Liver (tissue), 9 donors: ENCODE measurements around the gene CPT1B. TPM values are rescaled to one million over a fixed set of nuclear protein-coding genes. Genes with fewer than 3 reads are reported as not detected.

Experiments
- DNase-seq: peaks from one replicate; pipeline ENCODE4 v3.0.0-alpha.2; 2017; ENCODE audit warnings: low spot score
- H3K27ac ChIP-seq, 2 donors: one replicate each; pipeline ENCODE4 v1.7.0; 2013; ENCODE audit warnings: inconsistent platforms in 2 of 2, low read length in 2 of 2, control low read depth in 1 of 2, low read depth in 1 of 2, mild to moderate bottlenecking in 1 of 2
- H3K27me3 ChIP-seq, 4 donors: one replicate each; pipeline versions ENCODE4 v1.6.1 to v1.7.0; 2013; ENCODE audit warnings: low read length in 3 of 4, inconsistent platforms in 1 of 4, mild to moderate bottlenecking in 1 of 4, moderate library complexity in 1 of 4; ENCODE audit not compliant: control insufficient read depth in 4 of 4, insufficient read depth in 4 of 4
- H3K36me3 ChIP-seq, 4 donors: one replicate each; pipeline versions ENCODE4 v1.6.1 to v1.7.0; 2013; ENCODE audit warnings: low read length in 3 of 4, mild to moderate bottlenecking in 3 of 4, low read depth in 1 of 4, moderate library complexity in 1 of 4; ENCODE audit not compliant: control insufficient read depth in 4 of 4, insufficient read depth in 3 of 4
- H3K4me1 ChIP-seq, 4 donors: one replicate each; pipeline versions ENCODE4 v1.6.1 to v1.7.0; 2013; ENCODE audit warnings: low read length in 3 of 4, mild to moderate bottlenecking in 3 of 4, moderate library complexity in 1 of 4; ENCODE audit not compliant: control insufficient read depth in 4 of 4, insufficient read depth in 4 of 4
- H3K4me3 ChIP-seq, 3 donors: one replicate each; pipeline versions ENCODE4 v1.6.1 to v1.7.0; 2013; ENCODE audit warnings: low read length in 3 of 3, control low read depth in 1 of 3, low read depth in 1 of 3, mild to moderate bottlenecking in 1 of 3
- H3K9ac ChIP-seq, 2 donors: one replicate each; pipeline ENCODE4 v1.7.0; 2013; ENCODE audit warnings: low read length in 2 of 2, mild to moderate bottlenecking in 2 of 2, moderate library complexity in 2 of 2, control low read depth in 1 of 2, low read depth in 1 of 2
- H3K9me3 ChIP-seq, 4 donors: one replicate each; pipeline versions ENCODE4 v1.6.1 to v1.7.0; 2013; ENCODE audit warnings: low read length in 3 of 4; ENCODE audit not compliant: control insufficient read depth in 4 of 4
- ATF3 ChIP-seq: IDR thresholded peaks from 2 replicates; pipeline ENCODE4 v1.6.1; 2016; ENCODE audit warnings: antibody characterized with exemption
- CTCF ChIP-seq: fragments of 150-350 bp; IDR thresholded peaks from 2 replicates; pipeline ENCODE4 v1.5.1; 2017; ENCODE audit warnings: improper control_type of control experiment, low read depth, low read length; ENCODE audit not compliant: missing input control
- EGR1 ChIP-seq, 2 donors: IDR thresholded peaks; 2 replicates each; pipeline ENCODE4 v1.6.1; 2016 to 2018; ENCODE audit warnings: antibody characterized with exemption in 2 of 2, low read depth in 2 of 2
- FOXA1 ChIP-seq: IDR thresholded peaks from 2 replicates; pipeline ENCODE4 v1.6.1; 2016; ENCODE audit warnings: antibody characterized with exemption
- FOXA2 ChIP-seq: IDR thresholded peaks from 2 replicates; pipeline ENCODE4 v1.6.1; 2016; ENCODE audit warnings: antibody characterized with exemption
- GABPA ChIP-seq, 2 donors: IDR thresholded peaks in 1 of 2; conservative IDR thresholded peaks in 1 of 2; 2 replicates each; pipeline ENCODE4 v1.6.1; 2016; ENCODE audit warnings: antibody characterized with exemption in 2 of 2, mild to moderate bottlenecking in 1 of 2, moderate library complexity in 1 of 2
- HNF4A ChIP-seq, 2 donors: conservative IDR thresholded peaks; 2 replicates each; pipeline ENCODE4 v1.6.1; 2016; ENCODE audit warnings: antibody characterized with exemption in 2 of 2, mild to moderate bottlenecking in 2 of 2
- HNF4G ChIP-seq: IDR thresholded peaks from 2 replicates; pipeline ENCODE4 v1.6.1; 2016; ENCODE audit warnings: antibody characterized with exemption
- JUND ChIP-seq, 2 donors: IDR thresholded peaks; 2 replicates each; pipeline ENCODE4 v1.6.1; 2016; ENCODE audit warnings: antibody characterized with exemption in 2 of 2
- NR2F2 ChIP-seq: IDR thresholded peaks from 2 replicates; pipeline ENCODE4 v1.6.1; 2016; ENCODE audit warnings: antibody characterized with exemption
- RAD21 ChIP-seq, 2 donors: IDR thresholded peaks; 2 replicates each; pipeline ENCODE4 v1.6.1; 2016; ENCODE audit warnings: antibody characterized with exemption in 2 of 2, mild to moderate bottlenecking in 2 of 2
- REST ChIP-seq: IDR thresholded peaks from 2 replicates; pipeline ENCODE4 v1.6.1; 2016; ENCODE audit warnings: antibody characterized with exemption, mild to moderate bottlenecking
- RXRA ChIP-seq, 2 donors: IDR thresholded peaks; 2 replicates each; pipeline ENCODE4 v1.6.1; 2017 to 2018; ENCODE audit warnings: antibody characterized with exemption in 2 of 2, mild to moderate bottlenecking in 1 of 2
- SP1 ChIP-seq: IDR thresholded peaks from 2 replicates; pipeline ENCODE4 v1.6.1; 2018; ENCODE audit warnings: antibody characterized with exemption, mild to moderate bottlenecking
- TAF1 ChIP-seq: conservative IDR thresholded peaks from 2 replicates; pipeline ENCODE4 v1.6.1; 2016; ENCODE audit warnings: antibody characterized with exemption, mild to moderate bottlenecking
- ZBTB33 ChIP-seq: IDR thresholded peaks from 2 replicates; pipeline ENCODE4 v1.6.1; 2016; ENCODE audit warnings: antibody characterized with exemption
- WGBS: extraction: QIAGEN DNeasy Blood & Tissue Kit; methylation state at CpG from one replicate; pipeline ENCODE4 v1.1.7; 2013; 5-methylcytosine and 5-hydroxymethylcytosine counted together
- polyA plus RNA-seq, 2 donors: library from polyadenylated mRNA; stranded (reverse) in 1 of 2; unstranded in 1 of 2; fragments of 200-250 nt in 1 of 2; fragments of >200 nt in 1 of 2; fragmentation: Nextera tagmentation in 1 of 2; extraction: Ambion mirVana in 1 of 2; gene quantifications; one replicate each; pipeline versions ENCODE4 v1.2.1 to v1.2.3, GENCODE V29; 2013 to 2015
- total RNA-seq, 2 donors: library from RNA; depleted of rRNA; stranded (reverse); fragments of >200 nt; gene quantifications; one replicate each; pipeline ENCODE4 v1.2.3, GENCODE V29; 2014
- donor health status: healthy.
- donor health status: healthy.
- donor health status: healthy.
- donor health status: healthy.
- donor health status: healthy.

The CPT1B gene
- total and polyA plus RNA-seq, 4 donors = 3.0 to 13.6 (median 4.9) TPM

GRCh38 chr22:50595189-50595588 lies 17.0 kb upstream of the CPT1B start:
- peaks cover 0 to 3% (median under 1%) of the 10 kb centered on the region in 4 donors for H3K4me1 ChIP-seq
- no peak for DNase-seq
- H3K36me3 ChIP-seq = no peaks in the 10 kb centered on the region
- no peak overlapping the region for H3K9ac ChIP-seq
- no peaks in the 10 kb centered on the region for H3K9me3 ChIP-seq
- TF ChIP-seq EGR1 (IDR thresholded peaks at IDR 0.05; ENCODE audit: low read depth in 2 of 2) (no peak), FOXA2 (no peak), GABPA (IDR thresholded peaks at IDR 0.05 in 1 of 2, conservative IDR thresholded peaks at IDR 0.05 in 1 of 2) (no peak), ATF3 (no peak), HNF4A (conservative IDR thresholded peaks at IDR 0.05) (no peak), REST (no peak), ZBTB33 (no peak), RXRA (IDR thresholded peaks at IDR 0.05) (no peak), FOXA1 (no peak), TAF1 (no peak), JUND (IDR thresholded peaks at IDR 0.05) (no peak), RAD21 (IDR thresholded peaks at IDR 0.05) (no peak), SP1 (no peak), HNF4G (no peak), CTCF (no peak)
- H3K4me3 ChIP-seq = no peak overlapping the region
- WGBS = 94% methylated on average over 3 of the region's 3 CpGs
- no peaks in the 10 kb centered on the region for H3K27me3 ChIP-seq
- H3K27ac ChIP-seq = no peak overlapping the region

- H3K9ac ChIP-seq = no peak overlapping the region
- no peak for DNase-seq
- H3K36me3 ChIP-seq = no peaks in the 10 kb centered on the region
- H3K9me3 ChIP-seq = no peaks in the 10 kb centered on the region
- H3K4me3 ChIP-seq = no peak overlapping the region
- H3K27me3 ChIP-seq = no peaks in the 10 kb centered on the region
- H3K4me1 ChIP-seq = peaks cover 0 to 8% (median 7%) of the 10 kb centered on the region in 4 donors
- no peak overlapping the region for H3K27ac ChIP-seq
- WGBS = 96% methylated on average over 5 of the region's 5 CpGs
- TF ChIP-seq ZBTB33 (no peak), SP1 (no peak), FOXA1 (no peak), TAF1 (no peak), HNF4G (no peak), REST (no peak), GABPA (IDR thresholded peaks at IDR 0.05 in 1 of 2, conservative IDR thresholded peaks at IDR 0.05 in 1 of 2) (no peak), RXRA (IDR thresholded peaks at IDR 0.05) (no peak), NR2F2 (no peak)
Measured at GRCh38 chr22:50587407-50587806, 9.2 kb upstream of the CPT1B start.
